SK-N-SH treated with all-trans-retinoic acid at 6 μM for 48 hours (cell line): ENCODE results near the gene ITPR2.

Source experiments
- ATAC-seq: fragments of 200-7000 bp; cut with Tn5 transposase; 3 replicates; pipeline ENCODE4 v1.9.1; 2020; ENCODE audit warnings: mild to moderate bottlenecking, moderate library complexity
- ARNTL ChIP-seq: fragments of 450-650 bp; formaldehyde crosslinking; IDR thresholded peaks from 2 replicates; pipeline ENCODE4 v1.5.0; 2020; ENCODE audit warnings: low read depth, mild to moderate bottlenecking, moderate library complexity, borderline replicate concordance
- BACH2 ChIP-seq: fragments of 250-450 bp; sonication (Bioruptor Pico); IDR thresholded peaks from 2 replicates; pipeline ENCODE4 v1.9.0; 2021; ENCODE audit warnings: mild to moderate bottlenecking, borderline replicate concordance
- CREB5 ChIP-seq: fragments of 250-450 bp; sonication (Bioruptor Pico); IDR thresholded peaks from 2 replicates; pipeline ENCODE4 v1.5.1; 2020; ENCODE audit warnings: low read depth, mild to moderate bottlenecking, moderate library complexity
- CSDC2 ChIP-seq: fragments of 250-450 bp; sonication (Bioruptor Pico); IDR thresholded peaks from 2 replicates; pipeline ENCODE4 v1.5.0; 2020; ENCODE audit warnings: mild to moderate bottlenecking, moderate library complexity
- CSRNP3 ChIP-seq: fragments of 250-450 bp; sonication (Bioruptor Pico); IDR thresholded peaks from 2 replicates; pipeline ENCODE4 v1.5.1; 2021; ENCODE audit warnings: mild to moderate bottlenecking, moderate library complexity
- ESRRG ChIP-seq: fragments of 250-450 bp; sonication (Bioruptor Pico); IDR thresholded peaks from 2 replicates; pipeline ENCODE4 v1.6.1; 2021; ENCODE audit warnings: mild to moderate bottlenecking
- GLIS3 ChIP-seq: fragments of 250-450 bp; sonication (Bioruptor Pico); IDR thresholded peaks from 2 replicates; pipeline ENCODE4 v1.5.0; 2020; ENCODE audit warnings: mild to moderate bottlenecking, moderate library complexity
- ISL1 ChIP-seq: fragments of 250-450 bp; sonication (Bioruptor Pico); IDR thresholded peaks from 2 replicates; pipeline ENCODE4 v2.1.2; 2022; ENCODE audit warnings: mild to moderate bottlenecking, moderate library complexity
- OSR1 ChIP-seq: fragments of 250-450 bp; sonication (Bioruptor Pico); IDR thresholded peaks from 2 replicates; pipeline ENCODE4 v1.8.0; 2022; ENCODE audit warnings: moderate library complexity, mild to moderate bottlenecking, inconsistent platforms
- PATZ1 ChIP-seq: fragments of 250-450 bp; sonication (Bioruptor Pico); IDR thresholded peaks from 2 replicates; pipeline ENCODE4 v1.8.0; 2020; ENCODE audit warnings: mild to moderate bottlenecking, moderate library complexity, borderline replicate concordance
- POU6F1 ChIP-seq: fragments of 250-450 bp; sonication (Bioruptor Pico); IDR thresholded peaks from 2 replicates; pipeline ENCODE4 v1.8.0; 2021; ENCODE audit warnings: low read depth, mild to moderate bottlenecking, moderate library complexity, borderline replicate concordance
- PPARA ChIP-seq: fragments of 250-450 bp; sonication (Bioruptor Pico); IDR thresholded peaks from 2 replicates; pipeline ENCODE4 v1.5.0; 2020; ENCODE audit warnings: mild to moderate bottlenecking, borderline replicate concordance
- RARB ChIP-seq: fragments of 250-450 bp; sonication (Bioruptor Pico); IDR thresholded peaks from 2 replicates; pipeline ENCODE4 v1.8.0; 2021; ENCODE audit warnings: mild to moderate bottlenecking, moderate library complexity
- SNAI2 ChIP-seq: fragments of 250-450 bp; sonication (Bioruptor Pico); IDR thresholded peaks from 2 replicates; pipeline ENCODE4 v1.5.0; 2020; ENCODE audit warnings: mild to moderate bottlenecking, moderate library complexity
- TCF4 ChIP-seq: fragments of 250-450 bp; sonication (Bioruptor Pico); IDR thresholded peaks from 2 replicates; pipeline ENCODE4 v1.8.0; 2021; ENCODE audit warnings: mild to moderate bottlenecking, moderate library complexity, borderline replicate concordance
- TOX ChIP-seq: fragments of 250-450 bp; sonication (Bioruptor Pico); IDR thresholded peaks from 2 replicates; pipeline ENCODE4 v1.8.0; 2021; ENCODE audit warnings: mild to moderate bottlenecking, moderate library complexity, borderline replicate concordance
- TSHZ2 ChIP-seq: fragments of 250-450 bp; sonication (Bioruptor Pico); IDR thresholded peaks from 2 replicates; pipeline ENCODE4 v1.5.0; 2020; ENCODE audit warnings: mild to moderate bottlenecking, moderate library complexity
- ZC3H10 ChIP-seq: fragments of 250-450 bp; sonication (Bioruptor Pico); IDR thresholded peaks from 2 replicates; pipeline ENCODE4 v1.5.1; 2021; ENCODE audit warnings: mild to moderate bottlenecking, moderate library complexity
- ZFP3 ChIP-seq: fragments of 250-450 bp; sonication (Bioruptor Pico); IDR thresholded peaks from 2 replicates; pipeline ENCODE4 v1.5.0; 2020; ENCODE audit warnings: mild to moderate bottlenecking, moderate library complexity
- ZFP30 ChIP-seq: fragments of 450-650 bp; formaldehyde crosslinking; IDR thresholded peaks from 2 replicates; pipeline ENCODE4 v1.5.0; 2022; ENCODE audit warnings: mild to moderate bottlenecking, moderate library complexity
- ZNF565 ChIP-seq: fragments of 450-650 bp; formaldehyde crosslinking; conservative IDR thresholded peaks from 2 replicates; pipeline ENCODE4 v1.5.0; 2020; ENCODE audit warnings: low read depth, mild to moderate bottlenecking, moderate library complexity
- ZNF8 ChIP-seq: fragments of 450-650 bp; formaldehyde crosslinking; IDR thresholded peaks from 2 replicates; pipeline ENCODE4 v1.5.0; 2020; ENCODE audit warnings: mild to moderate bottlenecking, moderate library complexity

The ITPR2 gene

GRCh38 chr12:26610774-26611173 is 222.2 kb downstream of the ITPR2 start:
- ATAC-seq, result no peak
- no peak for TF ChIP-seq GLIS3
- no peak for TF ChIP-seq POU6F1 (CRISPR knock-in tag)
- TF ChIP-seq ZFP3 (CRISPR knock-in tag), result no peak
- TF ChIP-seq CREB5, result no peak
- no peak for TF ChIP-seq ZNF8
- no peak for TF ChIP-seq CSRNP3 (CRISPR knock-in tag)
- no peak for TF ChIP-seq ZC3H10 (CRISPR knock-in tag)
- no peak for TF ChIP-seq OSR1 (CRISPR knock-in tag)
- TF ChIP-seq ESRRG (CRISPR knock-in tag), result no peak
- TF ChIP-seq TCF4, result no peak

- no peak for ATAC-seq
- no peak for TF ChIP-seq ESRRG (CRISPR knock-in tag)
- TF ChIP-seq ZNF565, result no peak
- no peak for TF ChIP-seq TCF4
- TF ChIP-seq PPARA (CRISPR knock-in tag), result no peak
- no peak for TF ChIP-seq CSDC2
- no peak for TF ChIP-seq CSRNP3 (CRISPR knock-in tag)
- no peak for TF ChIP-seq POU6F1 (CRISPR knock-in tag)
- TF ChIP-seq SNAI2 (CRISPR knock-in tag), result no peak
- no peak for TF ChIP-seq BACH2 (CRISPR knock-in tag)
- TF ChIP-seq RARB (CRISPR knock-in tag), result no peak
- TF ChIP-seq ARNTL, result no peak
- no peak for TF ChIP-seq ISL1
- no peak for TF ChIP-seq ZFP30 (CRISPR knock-in tag)
- no peak for TF ChIP-seq ZNF8
- TF ChIP-seq CREB5, result no peak
- no peak for TF ChIP-seq OSR1 (CRISPR knock-in tag)
- TF ChIP-seq PATZ1, result no peak
- no peak for TF ChIP-seq TOX (CRISPR knock-in tag)
- no peak for TF ChIP-seq TSHZ2
Measured at GRCh38 chr12:26609986-26610385, 223.0 kb downstream of the ITPR2 start.
